Liver (tissue), 9 donors: ENCODE results near the gene TBC1D5. TPM values are rescaled to one million over a fixed set of nuclear protein-coding genes. Genes with fewer than 3 reads are reported as not detected.

Experiments
- DNase-seq: peaks from one replicate; pipeline ENCODE4 v3.0.0-alpha.2; 2017; ENCODE audit warnings: low spot score
- H3K27ac ChIP-seq, 2 donors: one replicate each; pipeline ENCODE4 v1.7.0; 2013; ENCODE audit warnings: inconsistent platforms in 2 of 2, low read length in 2 of 2, control low read depth in 1 of 2, low read depth in 1 of 2, mild to moderate bottlenecking in 1 of 2
- H3K27me3 ChIP-seq, 4 donors: one replicate each; pipeline versions ENCODE4 v1.6.1 to v1.7.0; 2013; ENCODE audit warnings: low read length in 3 of 4, inconsistent platforms in 1 of 4, mild to moderate bottlenecking in 1 of 4, moderate library complexity in 1 of 4; ENCODE audit not compliant: control insufficient read depth in 4 of 4, insufficient read depth in 4 of 4
- H3K36me3 ChIP-seq, 4 donors: one replicate each; pipeline versions ENCODE4 v1.6.1 to v1.7.0; 2013; ENCODE audit warnings: low read length in 3 of 4, mild to moderate bottlenecking in 3 of 4, low read depth in 1 of 4, moderate library complexity in 1 of 4; ENCODE audit not compliant: control insufficient read depth in 4 of 4, insufficient read depth in 3 of 4
- H3K4me1 ChIP-seq, 4 donors: one replicate each; pipeline versions ENCODE4 v1.6.1 to v1.7.0; 2013; ENCODE audit warnings: low read length in 3 of 4, mild to moderate bottlenecking in 3 of 4, moderate library complexity in 1 of 4; ENCODE audit not compliant: control insufficient read depth in 4 of 4, insufficient read depth in 4 of 4
- H3K4me3 ChIP-seq, 3 donors: one replicate each; pipeline versions ENCODE4 v1.6.1 to v1.7.0; 2013; ENCODE audit warnings: low read length in 3 of 3, control low read depth in 1 of 3, low read depth in 1 of 3, mild to moderate bottlenecking in 1 of 3
- H3K9ac ChIP-seq, 2 donors: one replicate each; pipeline ENCODE4 v1.7.0; 2013; ENCODE audit warnings: low read length in 2 of 2, mild to moderate bottlenecking in 2 of 2, moderate library complexity in 2 of 2, control low read depth in 1 of 2, low read depth in 1 of 2
- H3K9me3 ChIP-seq, 4 donors: one replicate each; pipeline versions ENCODE4 v1.6.1 to v1.7.0; 2013; ENCODE audit warnings: low read length in 3 of 4; ENCODE audit not compliant: control insufficient read depth in 4 of 4
- EGR1 ChIP-seq, 2 donors: IDR thresholded peaks; 2 replicates each; pipeline ENCODE4 v1.6.1; 2016 to 2018; ENCODE audit warnings: antibody characterized with exemption in 2 of 2, low read depth in 2 of 2
- FOXA1 ChIP-seq: IDR thresholded peaks from 2 replicates; pipeline ENCODE4 v1.6.1; 2016; ENCODE audit warnings: antibody characterized with exemption
- FOXA2 ChIP-seq: IDR thresholded peaks from 2 replicates; pipeline ENCODE4 v1.6.1; 2016; ENCODE audit warnings: antibody characterized with exemption
- GABPA ChIP-seq, 2 donors: IDR thresholded peaks in 1 of 2; conservative IDR thresholded peaks in 1 of 2; 2 replicates each; pipeline ENCODE4 v1.6.1; 2016; ENCODE audit warnings: antibody characterized with exemption in 2 of 2, mild to moderate bottlenecking in 1 of 2, moderate library complexity in 1 of 2
- HNF4A ChIP-seq, 2 donors: conservative IDR thresholded peaks; 2 replicates each; pipeline ENCODE4 v1.6.1; 2016; ENCODE audit warnings: antibody characterized with exemption in 2 of 2, mild to moderate bottlenecking in 2 of 2
- HNF4G ChIP-seq: IDR thresholded peaks from 2 replicates; pipeline ENCODE4 v1.6.1; 2016; ENCODE audit warnings: antibody characterized with exemption
- JUND ChIP-seq, 2 donors: IDR thresholded peaks; 2 replicates each; pipeline ENCODE4 v1.6.1; 2016; ENCODE audit warnings: antibody characterized with exemption in 2 of 2
- NR2F2 ChIP-seq: IDR thresholded peaks from 2 replicates; pipeline ENCODE4 v1.6.1; 2016; ENCODE audit warnings: antibody characterized with exemption
- RAD21 ChIP-seq, 2 donors: IDR thresholded peaks; 2 replicates each; pipeline ENCODE4 v1.6.1; 2016; ENCODE audit warnings: antibody characterized with exemption in 2 of 2, mild to moderate bottlenecking in 2 of 2
- RXRA ChIP-seq, 2 donors: IDR thresholded peaks; 2 replicates each; pipeline ENCODE4 v1.6.1; 2017 to 2018; ENCODE audit warnings: antibody characterized with exemption in 2 of 2, mild to moderate bottlenecking in 1 of 2
- SP1 ChIP-seq: IDR thresholded peaks from 2 replicates; pipeline ENCODE4 v1.6.1; 2018; ENCODE audit warnings: antibody characterized with exemption, mild to moderate bottlenecking
- TAF1 ChIP-seq: conservative IDR thresholded peaks from 2 replicates; pipeline ENCODE4 v1.6.1; 2016; ENCODE audit warnings: antibody characterized with exemption, mild to moderate bottlenecking
- YY1 ChIP-seq: IDR thresholded peaks from 2 replicates; pipeline ENCODE4 v1.6.1; 2016; ENCODE audit warnings: antibody characterized with exemption, mild to moderate bottlenecking
- WGBS: extraction: QIAGEN DNeasy Blood & Tissue Kit; methylation state at CpG from one replicate; pipeline ENCODE4 v1.1.7; 2013; 5-methylcytosine and 5-hydroxymethylcytosine counted together
- polyA plus RNA-seq, 2 donors: library from polyadenylated mRNA; stranded (reverse) in 1 of 2; unstranded in 1 of 2; fragments of 200-250 nt in 1 of 2; fragments of >200 nt in 1 of 2; fragmentation: Nextera tagmentation in 1 of 2; extraction: Ambion mirVana in 1 of 2; gene quantifications; one replicate each; pipeline versions ENCODE4 v1.2.1 to v1.2.3, GENCODE V29; 2013 to 2015
- total RNA-seq, 2 donors: library from RNA; depleted of rRNA; stranded (reverse); fragments of >200 nt; gene quantifications; one replicate each; pipeline ENCODE4 v1.2.3, GENCODE V29; 2014
- TF ChIP-seq, protein P1 (sequence below): fragments of 150-350 bp; IDR thresholded peaks from 2 replicates; pipeline ENCODE4 v1.5.1; 2017; ENCODE audit warnings: improper control_type of control experiment, low read depth, low read length; ENCODE audit not compliant: missing input control
- TF ChIP-seq, protein P2 (sequence below): IDR thresholded peaks from 2 replicates; pipeline ENCODE4 v1.6.1; 2016; ENCODE audit warnings: antibody characterized with exemption, mild to moderate bottlenecking
- TF ChIP-seq, protein P3 (sequence below): IDR thresholded peaks from 2 replicates; pipeline ENCODE4 v1.6.1; 2016; ENCODE audit warnings: antibody characterized with exemption
- TF ChIP-seq, protein P4 (sequence below): IDR thresholded peaks from 2 replicates; pipeline ENCODE4 v1.6.1; 2016; ENCODE audit warnings: antibody characterized with exemption
- TF ChIP-seq, protein P5 (sequence below): IDR thresholded peaks from 2 replicates; pipeline ENCODE4 v1.6.1; 2016; ENCODE audit warnings: antibody characterized with exemption
- donor health status: healthy.
- donor health status: healthy.
- donor health status: healthy.
- donor health status: healthy.
- donor health status: healthy.

Gene TBC1D5
- total and polyA plus RNA-seq, 4 donors, result 9.1 to 45.6 (median 25.6) TPM

DNA sequence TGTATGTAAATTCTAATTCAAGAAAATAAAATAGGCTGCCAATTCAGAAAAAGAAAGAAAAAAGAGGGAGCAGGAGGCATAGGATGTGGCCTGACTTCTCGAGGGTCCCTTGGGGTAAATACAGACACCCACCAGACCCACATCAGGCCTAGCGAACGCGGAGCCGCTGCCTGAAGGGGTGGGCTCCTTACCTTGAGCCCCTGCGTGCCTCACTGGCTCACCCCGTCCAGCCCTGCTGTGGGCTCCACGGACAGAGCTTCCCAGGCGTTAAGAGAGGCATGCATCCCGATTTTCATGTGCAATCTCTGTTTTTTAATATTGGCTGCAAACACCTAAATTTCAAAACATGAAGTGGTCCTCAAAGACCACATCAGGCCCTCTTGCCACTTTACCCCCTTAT lies 599.9 kb downstream of the TBC1D5 start:
- Histone ChIP-seq H3K9me3 (no peaks in the 10 kb centered on the region), H3K4me3 (no peak overlapping the region), H3K27me3 (no peaks in the 10 kb centered on the region), H3K9ac (no peak overlapping the region), H3K36me3 (no peaks in the 10 kb centered on the region), H3K4me1 (no peaks in the 10 kb centered on the region), H3K27ac (no peak overlapping the region)
- 94% methylated on average over 10 of the region's 10 CpGs for WGBS
- no peak for DNase-seq
- TF ChIP-seq GABPA (IDR thresholded peaks at IDR 0.05 in 1 of 2, conservative IDR thresholded peaks at IDR 0.05 in 1 of 2) (no peak), TAF1 (no peak), JUND (IDR thresholded peaks at IDR 0.05) (no peak), NR2F2 (no peak)

DNA sequence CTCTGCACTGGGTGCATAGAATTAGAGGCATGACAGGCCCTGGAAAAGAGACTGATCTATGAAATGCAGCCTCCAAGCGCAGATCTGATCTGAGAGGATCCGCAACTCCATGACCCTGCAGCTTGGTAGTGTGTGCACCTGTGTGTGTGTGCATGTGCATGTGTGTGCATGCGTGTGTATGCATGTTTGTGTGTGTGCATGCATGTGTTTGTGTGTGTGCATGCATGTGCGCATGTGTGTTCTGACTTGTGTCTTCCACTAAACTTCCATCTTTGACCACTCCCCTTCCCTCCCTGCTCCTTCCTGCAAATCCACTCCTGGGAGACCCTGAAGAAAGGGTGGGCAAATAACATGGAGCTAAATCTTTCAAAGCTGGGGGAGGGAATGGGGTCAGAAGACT lies 600.7 kb downstream of the TBC1D5 start:
- no peak overlapping the region for H3K9ac ChIP-seq
- H3K27ac ChIP-seq, result no peak overlapping the region
- no peak overlapping the region for H3K4me3 ChIP-seq
- no peak for DNase-seq
- H3K36me3 ChIP-seq, result no peaks in the 10 kb centered on the region
- TF ChIP-seq SP1 (no peak), FOXA1 (no peak), HNF4G (no peak), HNF4A (conservative IDR thresholded peaks at IDR 0.05) (no peak), JUND (IDR thresholded peaks at IDR 0.05) (no peak), RAD21 (IDR thresholded peaks at IDR 0.05) (no peak), YY1 (no peak), GABPA (IDR thresholded peaks at IDR 0.05 in 1 of 2, conservative IDR thresholded peaks at IDR 0.05 in 1 of 2) (no peak), TAF1 (no peak), FOXA2 (no peak), EGR1 (IDR thresholded peaks at IDR 0.05; ENCODE audit: low read depth in 2 of 2) (no peak), RXRA (IDR thresholded peaks at IDR 0.05) (no peak), NR2F2 (no peak)
- TF ChIP-seq, protein P1, sequence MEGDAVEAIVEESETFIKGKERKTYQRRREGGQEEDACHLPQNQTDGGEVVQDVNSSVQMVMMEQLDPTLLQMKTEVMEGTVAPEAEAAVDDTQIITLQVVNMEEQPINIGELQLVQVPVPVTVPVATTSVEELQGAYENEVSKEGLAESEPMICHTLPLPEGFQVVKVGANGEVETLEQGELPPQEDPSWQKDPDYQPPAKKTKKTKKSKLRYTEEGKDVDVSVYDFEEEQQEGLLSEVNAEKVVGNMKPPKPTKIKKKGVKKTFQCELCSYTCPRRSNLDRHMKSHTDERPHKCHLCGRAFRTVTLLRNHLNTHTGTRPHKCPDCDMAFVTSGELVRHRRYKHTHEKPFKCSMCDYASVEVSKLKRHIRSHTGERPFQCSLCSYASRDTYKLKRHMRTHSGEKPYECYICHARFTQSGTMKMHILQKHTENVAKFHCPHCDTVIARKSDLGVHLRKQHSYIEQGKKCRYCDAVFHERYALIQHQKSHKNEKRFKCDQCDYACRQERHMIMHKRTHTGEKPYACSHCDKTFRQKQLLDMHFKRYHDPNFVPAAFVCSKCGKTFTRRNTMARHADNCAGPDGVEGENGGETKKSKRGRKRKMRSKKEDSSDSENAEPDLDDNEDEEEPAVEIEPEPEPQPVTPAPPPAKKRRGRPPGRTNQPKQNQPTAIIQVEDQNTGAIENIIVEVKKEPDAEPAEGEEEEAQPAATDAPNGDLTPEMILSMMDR, result no peak
- TF ChIP-seq, protein P2, sequence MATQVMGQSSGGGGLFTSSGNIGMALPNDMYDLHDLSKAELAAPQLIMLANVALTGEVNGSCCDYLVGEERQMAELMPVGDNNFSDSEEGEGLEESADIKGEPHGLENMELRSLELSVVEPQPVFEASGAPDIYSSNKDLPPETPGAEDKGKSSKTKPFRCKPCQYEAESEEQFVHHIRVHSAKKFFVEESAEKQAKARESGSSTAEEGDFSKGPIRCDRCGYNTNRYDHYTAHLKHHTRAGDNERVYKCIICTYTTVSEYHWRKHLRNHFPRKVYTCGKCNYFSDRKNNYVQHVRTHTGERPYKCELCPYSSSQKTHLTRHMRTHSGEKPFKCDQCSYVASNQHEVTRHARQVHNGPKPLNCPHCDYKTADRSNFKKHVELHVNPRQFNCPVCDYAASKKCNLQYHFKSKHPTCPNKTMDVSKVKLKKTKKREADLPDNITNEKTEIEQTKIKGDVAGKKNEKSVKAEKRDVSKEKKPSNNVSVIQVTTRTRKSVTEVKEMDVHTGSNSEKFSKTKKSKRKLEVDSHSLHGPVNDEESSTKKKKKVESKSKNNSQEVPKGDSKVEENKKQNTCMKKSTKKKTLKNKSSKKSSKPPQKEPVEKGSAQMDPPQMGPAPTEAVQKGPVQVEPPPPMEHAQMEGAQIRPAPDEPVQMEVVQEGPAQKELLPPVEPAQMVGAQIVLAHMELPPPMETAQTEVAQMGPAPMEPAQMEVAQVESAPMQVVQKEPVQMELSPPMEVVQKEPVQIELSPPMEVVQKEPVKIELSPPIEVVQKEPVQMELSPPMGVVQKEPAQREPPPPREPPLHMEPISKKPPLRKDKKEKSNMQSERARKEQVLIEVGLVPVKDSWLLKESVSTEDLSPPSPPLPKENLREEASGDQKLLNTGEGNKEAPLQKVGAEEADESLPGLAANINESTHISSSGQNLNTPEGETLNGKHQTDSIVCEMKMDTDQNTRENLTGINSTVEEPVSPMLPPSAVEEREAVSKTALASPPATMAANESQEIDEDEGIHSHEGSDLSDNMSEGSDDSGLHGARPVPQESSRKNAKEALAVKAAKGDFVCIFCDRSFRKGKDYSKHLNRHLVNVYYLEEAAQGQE, result no peak
- TF ChIP-seq, protein P3, sequence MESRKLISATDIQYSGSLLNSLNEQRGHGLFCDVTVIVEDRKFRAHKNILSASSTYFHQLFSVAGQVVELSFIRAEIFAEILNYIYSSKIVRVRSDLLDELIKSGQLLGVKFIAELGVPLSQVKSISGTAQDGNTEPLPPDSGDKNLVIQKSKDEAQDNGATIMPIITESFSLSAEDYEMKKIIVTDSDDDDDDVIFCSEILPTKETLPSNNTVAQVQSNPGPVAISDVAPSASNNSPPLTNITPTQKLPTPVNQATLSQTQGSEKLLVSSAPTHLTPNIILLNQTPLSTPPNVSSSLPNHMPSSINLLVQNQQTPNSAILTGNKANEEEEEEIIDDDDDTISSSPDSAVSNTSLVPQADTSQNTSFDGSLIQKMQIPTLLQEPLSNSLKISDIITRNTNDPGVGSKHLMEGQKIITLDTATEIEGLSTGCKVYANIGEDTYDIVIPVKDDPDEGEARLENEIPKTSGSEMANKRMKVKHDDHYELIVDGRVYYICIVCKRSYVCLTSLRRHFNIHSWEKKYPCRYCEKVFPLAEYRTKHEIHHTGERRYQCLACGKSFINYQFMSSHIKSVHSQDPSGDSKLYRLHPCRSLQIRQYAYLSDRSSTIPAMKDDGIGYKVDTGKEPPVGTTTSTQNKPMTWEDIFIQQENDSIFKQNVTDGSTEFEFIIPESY, result no peak
- TF ChIP-seq, protein P4, sequence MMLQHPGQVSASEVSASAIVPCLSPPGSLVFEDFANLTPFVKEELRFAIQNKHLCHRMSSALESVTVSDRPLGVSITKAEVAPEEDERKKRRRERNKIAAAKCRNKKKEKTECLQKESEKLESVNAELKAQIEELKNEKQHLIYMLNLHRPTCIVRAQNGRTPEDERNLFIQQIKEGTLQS, result no peak
- TF ChIP-seq, protein P5, sequence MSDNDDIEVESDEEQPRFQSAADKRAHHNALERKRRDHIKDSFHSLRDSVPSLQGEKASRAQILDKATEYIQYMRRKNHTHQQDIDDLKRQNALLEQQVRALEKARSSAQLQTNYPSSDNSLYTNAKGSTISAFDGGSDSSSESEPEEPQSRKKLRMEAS, result no peak
- H3K27me3 ChIP-seq, result no peaks in the 10 kb centered on the region
- no peaks in the 10 kb centered on the region for H3K9me3 ChIP-seq
- H3K4me1 ChIP-seq, result no peaks in the 10 kb centered on the region
- 96% methylated on average over 4 of the region's 4 CpGs for WGBS
